Retinal pigment epithelial cell (primary cell): ENCODE measurements around the gene GRID1.
A peak's percentile ranks its signal among the peaks of the same experiment; 100 is the strongest.
"Not testable (repeated sequence)": the region's sequence is repeated elsewhere in the genome, so short reads cannot be mapped to it uniquely, and the experiment has no call there.

Source experiments
- DNase-seq: peaks from one replicate; pipeline ENCODE4 v3.0.0-alpha.2; 2010; ENCODE audit warnings: low read depth
- H3K4me3 ChIP-seq: 2 replicates; pipeline ENCODE4 v1.5.1; 2011; ENCODE audit warnings: mild to moderate bottlenecking, low read length, control low read depth, moderate library complexity
- CTCF ChIP-seq: conservative IDR thresholded peaks from 2 replicates; pipeline ENCODE4 v1.5.1; 2011; ENCODE audit warnings: low read depth, low read length, control low read depth, inconsistent platforms

The GRID1 gene

GRCh38 chr10:86176850-86177536, 189.6 kb downstream of the GRID1 start:
- no peak for TF ChIP-seq CTCF
- DNase-seq: no peak
- H3K4me3 ChIP-seq: no peak overlapping the region

- not testable (repeated sequence) for H3K4me3 ChIP-seq, DNase-seq
Measured at GRCh38 chr10:86175476-86175875, 191.1 kb downstream of the GRID1 start.

GRCh38 chr10:86172301-86172700, 194.3 kb downstream of the GRID1 start:
- no peak for TF ChIP-seq CTCF
- peak; percentile 2 for DNase-seq
- no peak overlapping the region for H3K4me3 ChIP-seq

- no peak for TF ChIP-seq CTCF
- no peak overlapping the region for H3K4me3 ChIP-seq
- no peak for DNase-seq
Measured at GRCh38 chr10:86170255-86171108, 196.1 kb downstream of the GRID1 start.

- no peak for TF ChIP-seq CTCF
- no peak for DNase-seq
- H3K4me3 ChIP-seq: no peak overlapping the region
Measured at GRCh38 chr10:86169506-86170254, 196.9 kb downstream of the GRID1 start.

GRCh38 chr10:86169066-86169465, 197.5 kb downstream of the GRID1 start:
- no peak for TF ChIP-seq CTCF
- no peak overlapping the region for H3K4me3 ChIP-seq
- no peak for DNase-seq

- no peak for TF ChIP-seq CTCF
- DNase-seq: no peak
Measured at GRCh38 chr10:86168256-86168655, 198.3 kb downstream of the GRID1 start.

More at GRCh38 chr10:86168256-86168655, 198.3 kb downstream of the GRID1 start:
- H3K4me3 ChIP-seq: no peak overlapping the region
